ENCODE data around the gene SCYGR3. TPM values are rescaled to one million over a fixed set of nuclear protein-coding genes. Genes with fewer than 3 reads are reported as not detected.

Gene SCYGR3
- polyA plus RNA-seq, 1 donor from 2014 or later, result not detected

Other genes starting within 250 kb of the SCYGR3 start
- gene TM4SF20, start 235.5 kb downstream of the SCYGR3 start, polyA plus RNA-seq, result not detected in 2 replicates
- not detected in 2 replicates for gene SCYGR1, start 226.9 kb downstream of the SCYGR3 start, polyA plus RNA-seq
- gene AGFG1, start 142.7 kb downstream of the SCYGR3 start, polyA plus RNA-seq, result 106 and 107 TPM in 2 replicates
- gene SCYGR2, start 15.9 kb downstream of the SCYGR3 start, polyA plus RNA-seq, result not detected in 2 replicates
- gene SCYGR4, start 2.7 kb upstream of the SCYGR3 start, polyA plus RNA-seq, result not detected in 2 replicates
- gene SCYGR5, start 52.0 kb upstream of the SCYGR3 start, polyA plus RNA-seq, result not detected in 2 replicates
- 2.0 and 2.9 TPM in 2 replicates for gene SLC19A3, start 103.2 kb upstream of the SCYGR3 start, polyA plus RNA-seq
- not detected in 2 replicates for gene SCYGR6, start 109.9 kb upstream of the SCYGR3 start, polyA plus RNA-seq
- gene SCYGR7, start 113.5 kb upstream of the SCYGR3 start, polyA plus RNA-seq, result not detected in 2 replicates
- gene SCYGR8, start 131.1 kb upstream of the SCYGR3 start, polyA plus RNA-seq, result not detected in 2 replicates
- gene CCL20, start 199.0 kb upstream of the SCYGR3 start, polyA plus RNA-seq, result not detected in 2 replicates